Astrocyte (in vitro differentiated cells and primary cell): ENCODE results near the gene KL. TPM values are rescaled to one million over a fixed set of nuclear protein-coding genes. Genes with fewer than 3 reads are reported as not detected.
A peak's percentile ranks its signal among the peaks of the same experiment; 100 is the strongest.

Experiments
- DNase-seq: peaks from one replicate; pipeline ENCODE4 v3.0.0-alpha.2; 2010; ENCODE audit warnings: low read depth
- FAIRE-seq: peaks from 2 replicates; lab custom pipeline; 2011; peaks lifted over from hg19 to GRCh38; lab: Jason Lieb, UNC
- H2AFZ ChIP-seq: 2 replicates; pipeline ENCODE4 v1.6.0; 2012; ENCODE audit warnings: low read depth, low read length, inconsistent platforms
- H3K27ac ChIP-seq: 2 replicates; pipeline ENCODE4 v1.5.1; 2011; ENCODE audit warnings: low read depth, low read length, inconsistent platforms
- H3K27me3 ChIP-seq: 2 replicates; pipeline ENCODE4 v1.6.0; 2011; ENCODE audit warnings: low read length, inconsistent platforms; ENCODE audit not compliant: insufficient read depth
- H3K36me3 ChIP-seq: 2 replicates; pipeline ENCODE4 v1.5.1; 2011; ENCODE audit warnings: low read length, inconsistent platforms; ENCODE audit not compliant: insufficient read depth
- H3K4me1 ChIP-seq: 2 replicates; pipeline ENCODE4 v1.5.1; 2011; ENCODE audit warnings: low read length, inconsistent platforms; ENCODE audit not compliant: insufficient read depth
- H3K4me2 ChIP-seq: 2 replicates; pipeline ENCODE4 v1.6.0; 2012; ENCODE audit warnings: low read length, inconsistent platforms
- H3K4me3 ChIP-seq: 2 replicates; pipeline ENCODE4 v1.5.1; 2011; ENCODE audit warnings: low read depth, mild to moderate bottlenecking, low read length, inconsistent platforms; ENCODE audit not compliant: insufficient read depth
- H3K79me2 ChIP-seq: 2 replicates; pipeline ENCODE4 v1.6.0; 2012; ENCODE audit warnings: mild to moderate bottlenecking, low read length, inconsistent platforms; ENCODE audit not compliant: insufficient read depth
- H3K9ac ChIP-seq: 2 replicates; pipeline ENCODE4 v1.6.0; 2012; ENCODE audit warnings: mild to moderate bottlenecking, low read length, inconsistent platforms
- H3K9me3 ChIP-seq: 2 replicates; pipeline ENCODE4 v1.5.1; 2012; ENCODE audit warnings: low read depth, mild to moderate bottlenecking, low read length, inconsistent platforms; ENCODE audit not compliant: insufficient read depth
- H4K20me1 ChIP-seq: 2 replicates; pipeline ENCODE4 v1.6.0; 2012; ENCODE audit warnings: low read length, inconsistent platforms; ENCODE audit not compliant: insufficient read depth
- H3K27ac Mint-ChIP-seq: one replicate; pipeline ENCODE4 v1.8.0; 2021; ENCODE audit warnings: mild to moderate bottlenecking, mixed read lengths; ENCODE audit not compliant: unreplicated experiment
- H3K27me3 Mint-ChIP-seq: one replicate; pipeline ENCODE4 v1.8.0; 2021; ENCODE audit warnings: low read depth, mixed read lengths; ENCODE audit not compliant: unreplicated experiment
- H3K36me3 Mint-ChIP-seq: one replicate; pipeline ENCODE4 v1.8.0; 2021; ENCODE audit warnings: low read depth, mixed read lengths; ENCODE audit not compliant: unreplicated experiment
- H3K4me1 Mint-ChIP-seq: one replicate; pipeline ENCODE4 v1.8.0; 2021; ENCODE audit warnings: low read depth, mixed read lengths; ENCODE audit not compliant: unreplicated experiment
- H3K4me3 Mint-ChIP-seq: one replicate; pipeline ENCODE4 v1.8.0; 2021; ENCODE audit warnings: mild to moderate bottlenecking, moderate library complexity, mixed read lengths; ENCODE audit not compliant: unreplicated experiment
- H3K9me3 Mint-ChIP-seq: one replicate; pipeline ENCODE4 v1.8.0; 2021; ENCODE audit warnings: mild to moderate bottlenecking, mixed read lengths; ENCODE audit not compliant: unreplicated experiment
- EZH2 ChIP-seq: IDR thresholded peaks from 2 replicates; pipeline ENCODE4 v1.6.1; 2012; ENCODE audit warnings: mild to moderate bottlenecking, low read length, inconsistent platforms; ENCODE audit not compliant: insufficient read depth
- total RNA-seq: library from RNA; stranded (reverse); gene quantifications from 2 replicates; pipeline ENCODE4 v1.2.1, GENCODE V29; 2021
- TF ChIP-seq, protein P1 (sequence below): IDR thresholded peaks from 2 replicates; pipeline ENCODE4 v1.5.1; 2011; ENCODE audit warnings: low read depth, mild to moderate bottlenecking, inconsistent platforms, low read length, moderate library complexity; ENCODE audit not compliant: insufficient read depth

Gene KL
- total RNA-seq, 1 donor from 2014 or later, result 0.07 TPM

DNA sequence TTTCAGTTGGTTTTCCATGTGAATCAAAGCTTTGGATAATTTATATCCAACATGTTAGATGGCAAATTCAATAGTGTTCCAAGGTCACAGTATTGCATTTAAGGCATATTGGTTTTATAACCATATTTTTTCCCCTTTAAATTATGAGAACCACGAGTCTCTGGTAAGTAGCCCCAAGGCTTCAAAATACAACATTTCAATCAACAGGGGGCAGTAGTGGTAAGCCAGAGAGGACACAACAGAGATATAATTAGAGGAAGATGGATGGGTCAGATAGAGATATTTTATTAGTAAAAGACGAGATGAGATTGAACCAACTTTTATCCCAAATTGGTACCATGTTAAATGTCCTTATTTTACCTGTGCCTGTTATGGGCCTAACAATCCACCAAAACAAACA lies 53.1 kb downstream of the KL start:
- Histone ChIP-seq H3K4me3 (no peak overlapping the region), H2AFZ (no peak overlapping the region), H3K9me3 (no peaks in the 10 kb centered on the region), H3K9ac (no peak overlapping the region), H3K27ac (no peak overlapping the region), H3K4me1 (no peaks in the 10 kb centered on the region), H4K20me1 (no peaks in the 10 kb centered on the region), H3K79me2 (no peaks in the 10 kb centered on the region), H3K27me3 (no peaks in the 10 kb centered on the region), H3K4me2 (no peak overlapping the region), H3K36me3 (no peaks in the 10 kb centered on the region)
- FAIRE-seq, result no peak
- Mint-ChIP-seq H3K4me1 (peaks cover 2% of the 10 kb centered on the region), H3K36me3 (no peaks in the 10 kb centered on the region), H3K27me3 (peaks cover 2% of the 10 kb centered on the region), H3K27ac (no peak overlapping the region), H3K4me3 (no peak overlapping the region), H3K9me3 (peaks cover 2% of the 10 kb centered on the region)
- no peak for DNase-seq
- TF ChIP-seq, protein P1, sequence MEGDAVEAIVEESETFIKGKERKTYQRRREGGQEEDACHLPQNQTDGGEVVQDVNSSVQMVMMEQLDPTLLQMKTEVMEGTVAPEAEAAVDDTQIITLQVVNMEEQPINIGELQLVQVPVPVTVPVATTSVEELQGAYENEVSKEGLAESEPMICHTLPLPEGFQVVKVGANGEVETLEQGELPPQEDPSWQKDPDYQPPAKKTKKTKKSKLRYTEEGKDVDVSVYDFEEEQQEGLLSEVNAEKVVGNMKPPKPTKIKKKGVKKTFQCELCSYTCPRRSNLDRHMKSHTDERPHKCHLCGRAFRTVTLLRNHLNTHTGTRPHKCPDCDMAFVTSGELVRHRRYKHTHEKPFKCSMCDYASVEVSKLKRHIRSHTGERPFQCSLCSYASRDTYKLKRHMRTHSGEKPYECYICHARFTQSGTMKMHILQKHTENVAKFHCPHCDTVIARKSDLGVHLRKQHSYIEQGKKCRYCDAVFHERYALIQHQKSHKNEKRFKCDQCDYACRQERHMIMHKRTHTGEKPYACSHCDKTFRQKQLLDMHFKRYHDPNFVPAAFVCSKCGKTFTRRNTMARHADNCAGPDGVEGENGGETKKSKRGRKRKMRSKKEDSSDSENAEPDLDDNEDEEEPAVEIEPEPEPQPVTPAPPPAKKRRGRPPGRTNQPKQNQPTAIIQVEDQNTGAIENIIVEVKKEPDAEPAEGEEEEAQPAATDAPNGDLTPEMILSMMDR, result no peak
- TF ChIP-seq EZH2, result no peak

DNA sequence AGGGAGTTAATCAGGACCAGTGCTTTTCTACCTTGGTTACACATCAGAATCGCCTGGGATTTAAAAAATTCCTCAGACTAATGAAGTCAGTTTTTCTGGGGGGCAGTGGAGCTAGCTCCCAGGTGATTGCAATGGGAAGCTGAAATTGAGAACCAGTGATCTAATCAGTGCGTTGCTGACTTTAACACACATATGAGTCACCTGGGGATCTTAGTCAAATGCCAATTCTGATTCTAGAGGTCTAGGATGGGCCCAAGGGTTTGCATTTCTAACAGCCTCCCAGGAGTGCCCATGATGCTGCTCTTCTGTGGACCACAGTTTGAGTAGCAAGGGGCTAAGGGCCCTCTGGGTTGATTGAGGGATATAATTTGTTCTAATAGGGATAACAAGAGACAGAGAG lies 54.5 kb downstream of the KL start:
- H4K20me1 ChIP-seq, result no peaks in the 10 kb centered on the region
- Mint-ChIP-seq H3K36me3 (no peaks in the 10 kb centered on the region), H3K4me1 (peaks cover 4% of the 10 kb centered on the region), H3K27ac (no peak overlapping the region), H3K9me3 (peaks cover 2% of the 10 kb centered on the region), H3K4me3 (no peak overlapping the region), H3K27me3 (peaks cover 7% of the 10 kb centered on the region)
- H3K36me3 ChIP-seq, result no peaks in the 10 kb centered on the region
- H3K27me3 ChIP-seq, result no peaks in the 10 kb centered on the region
- no peaks in the 10 kb centered on the region for H3K79me2 ChIP-seq
- H3K4me3 ChIP-seq, result no peak overlapping the region
- H3K27ac ChIP-seq, result no peak overlapping the region
- no peak overlapping the region for H3K9ac ChIP-seq
- no peak for FAIRE-seq
- no peaks in the 10 kb centered on the region for H3K9me3 ChIP-seq
- H2AFZ ChIP-seq, result no peak overlapping the region
- no peak overlapping the region for H3K4me2 ChIP-seq
- no peak for DNase-seq
- no peaks in the 10 kb centered on the region for H3K4me1 ChIP-seq
- TF ChIP-seq, protein P1, result no peak
- no peak for TF ChIP-seq EZH2

DNA sequence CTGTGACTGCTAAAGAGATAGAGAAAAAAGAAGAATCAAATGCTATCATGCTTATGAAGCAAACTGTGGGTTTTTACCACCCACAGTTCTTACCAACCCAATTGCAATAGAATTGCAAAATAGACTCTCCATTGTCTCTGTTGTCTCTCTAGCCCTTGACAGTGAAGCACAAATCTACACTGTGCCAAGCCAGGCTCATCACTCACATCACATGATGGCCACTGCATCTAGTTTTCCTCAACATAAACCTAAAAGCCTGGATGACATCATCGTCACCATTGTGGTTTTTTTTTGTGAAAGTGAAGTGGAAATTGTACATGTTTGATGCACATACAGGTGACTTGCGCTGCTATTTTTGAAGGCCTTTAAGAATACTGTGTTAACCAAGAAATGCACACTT lies 56.1 kb downstream of the KL start:
- TF ChIP-seq, protein P1, result no peak
- TF ChIP-seq EZH2, result no peak
- no peaks in the 10 kb centered on the region for H3K79me2 ChIP-seq
- Mint-ChIP-seq H3K36me3 (no peaks in the 10 kb centered on the region), H3K4me3 (no peak overlapping the region), H3K27me3 (peaks cover 8% of the 10 kb centered on the region), H3K4me1 (peaks cover 4% of the 10 kb centered on the region), H3K27ac (no peak overlapping the region), H3K9me3 (peaks cover 2% of the 10 kb centered on the region)
- no peak overlapping the region for H3K4me2 ChIP-seq
- H3K27ac ChIP-seq, result no peak overlapping the region
- H2AFZ ChIP-seq, result no peak overlapping the region
- FAIRE-seq (peak; percentile 23), DNase-seq (no peak)
- H4K20me1 ChIP-seq, result no peaks in the 10 kb centered on the region
- H3K36me3 ChIP-seq, result no peaks in the 10 kb centered on the region
- H3K9ac ChIP-seq, result no peak overlapping the region
- H3K4me1 ChIP-seq, result no peaks in the 10 kb centered on the region
- H3K4me3 ChIP-seq, result no peak overlapping the region
- no peaks in the 10 kb centered on the region for H3K27me3 ChIP-seq
- no peaks in the 10 kb centered on the region for H3K9me3 ChIP-seq
